ENCODE data around the gene HTRA3. TPM values are rescaled to one million over a fixed set of nuclear protein-coding genes. Genes with fewer than 3 reads are reported as not detected.

Gene HTRA3
- polyA plus RNA-seq, 4 donors: 10.7 to 17.1 (median 12.4) TPM

DNA sequence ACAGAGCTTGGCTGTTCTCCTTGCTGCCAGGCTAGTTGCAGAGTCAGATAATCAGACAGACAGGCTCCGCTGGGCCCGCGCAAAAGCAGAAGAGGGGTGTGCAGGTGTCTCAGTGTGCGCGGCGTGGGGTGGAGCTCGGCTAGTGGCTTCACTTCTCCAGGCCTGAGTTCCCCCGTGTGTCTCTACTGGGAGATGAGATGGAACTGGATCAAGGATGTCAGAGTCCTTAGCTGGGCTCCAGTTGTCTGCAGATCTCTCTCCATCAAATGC, 21.1 kb downstream of the HTRA3 start:
- no peak for DNase-seq (ENCODE audit: low read depth in 4 of 4, low spot score in 3 of 4)

DNA sequence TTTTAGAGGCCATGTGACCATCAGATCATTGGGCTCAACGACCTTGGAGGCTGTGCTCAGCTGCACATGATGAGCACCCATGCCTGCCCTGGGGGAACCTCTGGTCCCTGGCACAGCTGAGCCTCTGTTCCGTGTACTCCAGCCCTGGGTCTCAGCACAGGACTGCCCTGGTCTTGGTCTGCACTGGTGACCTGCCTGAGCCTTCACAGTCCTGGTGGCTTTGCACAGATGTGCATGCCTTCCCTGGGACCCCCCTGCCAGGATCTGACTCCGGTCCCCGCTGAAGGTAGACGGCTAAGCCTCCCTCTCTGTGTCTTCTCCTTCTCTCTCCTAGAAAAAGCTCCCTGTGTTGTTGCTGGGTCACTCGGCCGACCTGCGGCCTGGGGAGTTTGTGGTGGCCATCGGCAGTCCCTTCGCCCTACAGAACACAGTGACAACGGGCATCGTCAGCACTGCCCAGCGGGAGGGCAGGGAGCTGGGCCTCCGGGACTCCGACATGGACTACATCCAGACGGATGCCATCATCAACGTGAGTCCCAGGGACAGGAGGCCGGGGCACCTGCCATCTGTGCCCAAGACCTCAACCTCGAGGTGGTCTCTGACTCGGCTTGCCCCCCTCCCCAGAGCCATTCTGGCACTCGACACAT, 21.6 kb downstream of the HTRA3 start:
- DNase-seq (ENCODE audit: low read depth in 4 of 4, low spot score in 3 of 4): no peak

DNA sequence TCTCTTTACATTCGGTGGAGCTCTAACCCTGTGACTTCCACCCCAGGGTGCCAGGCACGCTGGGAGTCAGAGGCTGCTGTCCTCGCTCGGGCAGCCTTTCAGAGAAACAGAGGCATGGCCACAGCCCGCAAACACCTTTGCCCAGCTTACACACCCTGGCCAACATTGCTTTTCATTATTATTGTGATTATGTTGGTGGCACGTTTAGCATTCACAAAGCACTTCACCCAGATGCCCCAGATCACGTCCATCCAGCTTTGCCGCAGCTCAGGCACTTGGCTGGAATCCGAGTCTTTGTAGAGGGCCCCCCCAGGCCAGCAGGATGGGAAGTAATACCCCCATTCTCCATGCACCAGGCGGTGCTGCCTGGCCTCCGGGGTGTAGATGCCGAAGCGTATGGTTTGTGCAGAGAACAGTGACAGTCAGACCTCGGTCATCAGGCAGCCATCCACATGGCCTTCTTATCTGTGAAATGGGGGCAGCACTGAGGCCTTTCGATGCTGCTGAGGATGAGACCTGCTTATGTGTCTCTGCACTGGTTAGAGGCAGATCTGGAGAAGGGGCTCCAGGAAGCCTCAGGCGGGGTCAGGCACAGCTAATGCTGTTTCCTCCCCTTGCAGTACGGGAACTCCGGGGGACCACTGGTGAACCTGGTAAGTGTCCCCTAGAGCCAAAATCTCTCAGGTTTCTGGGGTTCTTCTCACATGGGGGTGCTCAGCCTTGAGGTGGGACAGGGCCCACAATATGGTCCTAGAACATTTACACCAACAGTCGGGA, 22.3 kb downstream of the HTRA3 start:
- DNase-seq (ENCODE audit: low read depth in 4 of 4, low spot score in 3 of 4): no peak

DNA sequence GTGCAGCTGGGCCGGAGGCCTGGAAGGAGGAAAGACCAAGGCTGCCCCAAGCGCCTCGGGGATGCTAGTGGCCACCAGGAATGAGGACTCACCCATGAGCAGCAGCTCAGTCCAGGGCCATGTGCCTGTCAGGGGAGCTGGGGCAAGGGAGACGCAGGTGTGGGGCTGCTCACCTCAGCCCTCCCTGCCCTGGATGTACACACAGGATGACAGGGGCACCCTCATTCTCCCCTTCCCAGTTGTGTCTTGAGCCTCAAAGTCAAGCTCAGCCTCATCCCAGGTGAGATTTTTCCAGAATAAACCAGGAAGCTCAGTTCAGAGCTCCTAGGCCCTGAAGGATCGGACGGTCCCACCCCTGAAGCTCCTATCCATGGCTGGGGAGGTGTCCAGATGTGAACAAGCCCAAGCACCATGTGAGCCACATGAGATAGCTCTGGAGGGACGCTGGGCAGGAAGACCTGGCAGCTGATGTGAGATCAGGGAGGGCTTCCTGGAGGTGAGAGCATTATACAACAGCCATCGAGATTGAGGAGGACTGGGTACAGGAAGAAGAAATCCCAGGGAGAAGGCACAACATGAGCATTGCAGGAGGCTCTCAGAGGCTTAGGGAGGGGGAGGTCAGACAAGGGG, 23.0 kb downstream of the HTRA3 start:
- DNase-seq (ENCODE audit: low read depth in 4 of 4, low spot score in 3 of 4): no peak

DNA sequence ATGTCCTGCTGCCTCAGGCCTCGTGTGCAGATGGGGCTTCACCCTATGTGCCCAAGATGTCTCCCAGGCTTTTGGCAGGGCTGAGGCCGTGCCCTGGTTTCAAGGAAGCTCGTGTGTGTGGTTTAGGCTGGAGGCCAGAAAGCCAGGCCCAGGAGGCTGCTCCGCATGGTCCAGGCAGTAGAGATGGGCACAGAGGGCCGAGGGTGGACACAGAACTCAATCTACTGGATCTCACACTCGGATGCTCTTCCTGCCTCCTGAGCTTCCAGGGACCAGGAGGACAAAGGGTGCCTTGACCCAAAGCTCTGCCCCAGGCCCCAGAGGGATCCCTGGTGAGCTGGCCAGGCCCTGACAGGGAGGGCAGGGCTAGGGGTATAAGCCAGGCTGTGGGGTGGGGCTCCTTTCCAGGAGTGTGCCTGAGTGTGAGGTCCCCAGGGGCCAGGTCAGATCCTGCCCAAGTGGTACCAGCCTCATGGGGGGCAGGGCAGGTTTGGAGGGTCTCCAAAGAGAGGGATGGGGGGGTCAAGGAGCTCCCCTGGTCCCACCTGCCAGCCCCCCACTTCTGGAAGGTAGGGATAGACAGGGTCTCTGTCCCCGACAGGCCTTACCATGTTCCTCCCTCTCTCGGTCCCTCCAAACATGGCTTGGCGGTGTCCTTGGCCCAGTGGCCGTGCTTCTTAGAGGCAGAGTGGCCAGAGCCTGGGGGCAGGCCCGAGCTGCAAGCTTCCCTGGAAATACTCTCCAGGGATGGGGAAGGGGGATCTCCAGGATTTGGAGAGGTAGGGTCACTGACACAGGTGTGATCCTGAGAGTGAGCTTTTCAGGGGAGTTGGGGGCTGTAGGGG, 23.8 kb downstream of the HTRA3 start:
- DNase-seq (ENCODE audit: low read depth in 4 of 4, low spot score in 3 of 4): no peak

DNA sequence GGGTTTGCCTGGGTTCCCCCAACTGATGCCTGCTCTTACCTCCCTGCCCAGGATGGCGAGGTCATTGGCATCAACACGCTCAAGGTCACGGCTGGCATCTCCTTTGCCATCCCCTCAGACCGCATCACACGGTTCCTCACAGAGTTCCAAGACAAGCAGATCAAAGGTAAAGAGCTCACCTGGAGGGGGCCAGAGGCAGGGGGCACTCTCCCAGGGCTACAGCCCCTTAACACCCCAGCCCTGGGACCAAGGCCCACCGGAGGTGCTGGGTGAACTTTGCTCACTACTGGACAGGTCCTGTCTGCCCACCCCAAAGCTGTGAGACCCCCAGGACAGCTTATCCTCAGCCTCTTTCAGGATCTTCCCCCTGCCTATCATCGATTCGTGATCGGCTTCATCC, 24.5 kb downstream of the HTRA3 start:
- no peak for DNase-seq (ENCODE audit: low read depth in 4 of 4, low spot score in 3 of 4)

DNA sequence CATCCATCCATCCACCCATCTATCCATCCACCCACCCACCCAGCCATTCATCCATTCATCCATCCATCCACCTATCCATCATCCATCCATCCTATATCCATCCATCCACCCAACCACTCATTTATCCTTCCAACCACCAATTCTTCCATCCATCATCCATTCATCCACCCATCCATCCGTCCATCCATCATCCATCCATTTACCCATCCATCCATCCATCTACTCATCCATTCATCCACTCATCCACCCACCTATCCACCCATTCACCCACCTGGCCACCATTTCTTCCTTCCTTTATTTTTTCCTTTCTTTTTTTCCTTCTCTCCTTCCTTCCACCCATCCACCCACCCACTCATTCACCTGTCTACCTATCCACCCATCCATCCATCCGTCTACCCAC, 25.2 kb downstream of the HTRA3 start:
- no peak for DNase-seq (ENCODE audit: low read depth in 4 of 4, low spot score in 3 of 4)

DNA sequence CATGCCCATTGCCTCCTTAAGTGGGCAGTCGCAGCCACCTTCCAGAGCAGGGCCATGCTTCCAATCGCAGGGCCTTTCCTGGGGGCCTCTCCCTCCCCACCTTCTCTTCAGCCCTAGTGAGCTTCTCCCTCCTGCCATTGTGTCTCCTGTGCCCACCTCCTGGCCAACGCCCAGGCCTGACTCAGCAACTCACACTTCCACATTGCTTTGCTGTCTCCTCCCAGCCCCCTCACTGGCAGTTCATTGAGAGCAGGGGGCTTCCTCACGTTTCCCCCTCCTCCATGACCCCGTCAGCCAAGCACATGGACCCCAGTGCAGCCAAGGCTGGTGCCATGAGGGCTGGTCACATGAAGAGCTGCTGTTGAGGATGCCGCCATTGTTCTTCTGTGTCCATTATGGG, 25.9 kb downstream of the HTRA3 start:
- DNase-seq (ENCODE audit: low read depth in 4 of 4, low spot score in 3 of 4): no peak

DNA sequence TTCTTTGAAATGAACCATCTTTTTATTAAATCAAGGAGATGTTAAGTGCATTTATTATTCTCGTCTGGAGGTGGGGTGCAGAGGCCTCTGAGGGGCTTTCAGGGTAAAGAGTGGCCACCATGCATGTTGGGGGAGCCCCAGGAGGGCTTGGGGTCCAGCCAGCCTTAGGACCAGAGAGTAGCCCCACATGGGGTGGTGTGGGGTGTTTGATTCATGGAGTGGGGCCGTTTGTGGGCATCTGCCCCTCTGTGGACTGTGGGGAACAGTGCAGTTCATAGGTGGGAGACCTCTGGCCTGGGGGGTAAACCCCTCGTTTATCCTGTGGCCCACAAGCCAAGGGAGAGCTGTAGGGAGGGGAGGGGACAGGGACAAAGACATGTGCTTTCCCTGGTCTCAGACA, 26.9 kb downstream of the HTRA3 start:
- DNase-seq (ENCODE audit: low read depth in 4 of 4, low spot score in 3 of 4): no peak

DNA sequence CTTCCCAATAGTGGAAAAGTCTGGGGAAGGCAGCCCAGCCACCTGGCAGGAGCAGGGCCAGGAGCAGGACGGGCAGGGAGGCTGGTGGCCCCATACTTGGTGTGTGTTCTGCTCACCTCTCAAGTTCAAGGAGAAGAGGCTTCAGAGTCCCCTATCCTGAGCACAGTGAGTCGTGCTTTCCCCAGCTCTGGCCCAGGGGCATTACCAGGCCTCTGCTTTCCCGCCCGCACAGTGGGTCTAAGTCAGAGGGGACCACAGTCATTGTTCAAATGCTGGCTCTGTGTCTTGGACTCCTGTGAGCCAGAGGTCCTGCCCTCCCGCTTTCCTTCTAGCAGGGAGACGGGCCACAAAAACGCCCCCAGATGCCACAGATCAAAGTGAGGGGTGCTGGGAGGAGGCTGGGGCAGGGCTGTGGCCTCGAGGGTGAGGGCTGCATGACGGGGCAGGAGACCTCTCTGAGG, 27.6 kb downstream of the HTRA3 start:
- no peak for DNase-seq (ENCODE audit: low read depth in 4 of 4, low spot score in 3 of 4)

DNA sequence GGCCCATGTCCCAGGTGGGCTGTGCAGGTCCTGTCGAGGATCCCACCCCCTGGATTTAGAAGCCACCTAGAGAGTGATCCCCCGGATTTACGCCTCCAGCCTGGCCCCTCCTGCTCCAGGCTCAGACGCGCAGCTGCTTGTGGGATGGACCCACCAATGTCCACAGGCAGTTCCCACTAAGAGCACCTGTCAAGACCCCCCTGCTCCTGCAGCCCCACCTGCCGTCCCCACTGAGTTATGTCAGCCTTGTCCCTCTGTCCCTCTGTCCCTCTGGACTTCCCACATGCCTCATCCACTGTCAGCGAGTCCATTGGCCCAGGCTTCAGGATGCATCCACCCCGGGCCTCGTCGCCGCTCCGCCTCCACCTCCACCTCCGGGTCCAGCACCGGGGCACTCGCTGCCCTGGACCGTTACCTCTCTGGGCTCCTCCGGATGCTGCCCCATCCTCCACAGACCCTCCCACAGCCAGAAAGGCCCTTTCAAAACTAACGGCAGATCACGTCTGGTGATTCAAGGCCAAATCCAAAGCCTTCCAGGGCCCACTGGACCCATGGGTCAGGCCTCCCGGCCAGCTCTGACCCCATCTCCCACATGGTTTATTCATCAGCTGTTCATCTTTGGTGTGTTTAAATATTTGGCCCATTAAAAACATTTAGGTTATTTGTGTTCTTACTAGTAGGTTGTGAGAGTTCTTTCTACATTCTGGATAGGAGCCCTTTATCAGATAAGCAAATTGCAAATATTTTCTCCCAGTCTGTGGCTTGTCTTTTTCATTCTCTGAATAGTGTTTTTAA, 28.3 kb downstream of the HTRA3 start:
- DNase-seq (ENCODE audit: low read depth in 4 of 4, low spot score in 3 of 4): no peak

DNA sequence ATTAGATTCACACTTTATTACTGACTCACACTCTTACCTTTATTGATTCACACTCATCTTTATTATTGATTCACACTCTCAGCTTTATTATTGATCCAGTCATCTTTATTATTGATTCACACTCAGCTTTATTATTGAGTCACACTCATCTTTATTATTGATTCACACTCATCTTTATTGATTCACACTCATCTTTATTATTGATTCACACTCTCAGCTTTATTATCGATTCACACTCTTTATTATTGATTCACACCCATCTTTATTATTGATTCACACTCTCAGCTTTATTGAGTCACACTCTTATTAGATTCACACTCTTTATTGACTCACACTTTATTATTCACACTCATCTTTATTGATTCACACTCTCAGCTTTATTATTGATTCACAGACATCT, 31.3 kb downstream of the HTRA3 start:
- DNase-seq (ENCODE audit: low read depth in 4 of 4, low spot score in 3 of 4): no peak

DNA sequence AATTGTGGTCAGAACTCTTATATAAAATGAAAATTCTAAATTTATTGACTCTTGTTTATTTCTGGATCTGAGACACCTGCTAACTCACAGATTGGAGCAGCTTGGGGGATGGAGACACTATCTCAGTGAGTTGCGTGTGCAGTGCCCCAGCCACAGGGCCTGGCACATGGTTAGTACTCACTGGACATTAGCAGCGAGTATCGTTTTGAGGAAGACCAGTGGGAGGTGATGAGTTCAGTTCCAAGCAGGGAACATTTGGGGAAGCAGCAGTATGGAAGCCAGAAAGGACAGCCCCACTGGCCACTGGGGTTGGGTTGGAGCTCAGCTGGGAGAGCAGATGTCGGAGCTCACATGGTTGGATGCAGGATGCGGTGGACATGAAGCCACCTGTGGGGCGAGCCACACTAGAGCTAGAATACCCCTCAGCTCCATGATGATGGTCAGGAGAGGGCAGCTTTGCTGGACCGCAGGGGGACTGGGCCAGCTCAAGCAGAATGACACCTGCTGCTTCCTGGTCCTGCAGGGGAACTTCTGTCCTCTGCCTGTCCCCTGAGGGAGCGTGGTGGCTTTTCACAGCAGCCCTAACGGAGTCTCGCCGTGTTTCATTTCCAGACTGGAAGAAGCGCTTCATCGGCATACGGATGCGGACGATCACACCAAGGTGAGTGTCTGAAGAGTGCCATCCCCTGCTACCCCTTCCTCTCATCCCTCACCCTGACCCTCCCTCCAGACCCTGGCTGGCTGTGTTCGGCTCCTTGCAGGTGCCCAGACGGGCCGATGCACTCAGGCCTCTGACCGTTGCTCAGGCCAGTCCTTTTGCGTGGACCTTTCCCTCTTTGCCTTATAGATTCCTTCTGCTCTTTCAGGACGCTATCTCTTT, 32.5 kb downstream of the HTRA3 start:
- no peak for DNase-seq (ENCODE audit: low read depth in 4 of 4, low spot score in 3 of 4)

DNA sequence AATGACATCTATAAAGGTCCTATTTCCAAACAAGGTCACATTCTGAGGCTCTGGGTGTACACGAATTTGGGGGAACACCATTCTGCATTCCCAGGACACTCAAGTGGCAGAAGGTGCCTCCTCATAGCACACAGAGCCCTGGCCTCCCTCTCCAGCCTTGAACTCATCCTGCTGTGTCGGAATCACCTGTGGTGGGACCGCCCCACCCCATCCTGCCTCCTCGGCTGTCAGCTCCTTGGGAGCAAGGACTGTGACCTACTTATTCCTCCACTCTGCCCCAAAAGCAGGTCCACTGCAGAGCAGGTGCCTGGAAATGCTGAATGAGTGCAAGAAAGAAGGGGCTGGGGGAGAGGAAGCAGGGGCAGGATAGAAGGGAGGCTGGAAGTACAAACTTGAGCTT, 33.5 kb downstream of the HTRA3 start:
- no peak for DNase-seq (ENCODE audit: low read depth in 4 of 4, low spot score in 3 of 4)

DNA sequence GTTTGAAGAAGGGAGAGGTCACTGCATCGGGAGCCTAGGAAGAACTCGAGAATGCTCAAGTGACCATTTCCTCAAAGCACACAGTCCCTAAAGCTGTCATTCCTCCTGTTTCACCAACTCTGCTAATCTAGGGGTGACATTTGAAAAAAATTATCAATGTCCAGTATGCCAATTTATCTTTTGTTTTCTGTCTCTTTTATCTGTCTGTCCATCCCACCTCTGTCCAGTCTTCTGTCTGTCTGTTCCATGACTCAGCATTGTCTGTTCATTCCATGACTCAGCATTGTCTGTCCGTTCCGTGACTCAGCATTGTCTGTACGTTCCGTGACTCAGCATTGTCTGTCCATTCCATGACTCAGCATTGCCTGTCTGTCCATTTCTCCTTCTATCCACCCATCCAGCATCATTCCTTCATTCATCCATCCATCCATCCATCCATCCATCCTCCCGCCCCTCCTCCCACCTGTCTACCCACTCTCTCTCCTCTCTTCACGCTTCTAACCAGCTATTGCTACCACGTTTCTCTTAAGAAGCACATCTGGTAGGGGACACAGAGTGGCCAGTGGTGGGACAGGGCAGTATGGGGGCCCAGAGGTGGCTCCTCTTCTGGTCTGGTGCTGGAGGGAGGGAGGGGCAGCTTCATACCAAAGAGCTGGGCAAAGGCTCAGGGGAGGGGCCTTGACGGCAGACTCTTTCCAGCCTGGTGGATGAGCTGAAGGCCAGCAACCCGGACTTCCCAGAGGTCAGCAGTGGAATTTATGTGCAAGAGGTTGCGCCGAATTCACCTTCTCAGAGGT, 34.1 kb downstream of the HTRA3 start:
- DNase-seq (ENCODE audit: low read depth in 4 of 4, low spot score in 3 of 4): no peak

DNA sequence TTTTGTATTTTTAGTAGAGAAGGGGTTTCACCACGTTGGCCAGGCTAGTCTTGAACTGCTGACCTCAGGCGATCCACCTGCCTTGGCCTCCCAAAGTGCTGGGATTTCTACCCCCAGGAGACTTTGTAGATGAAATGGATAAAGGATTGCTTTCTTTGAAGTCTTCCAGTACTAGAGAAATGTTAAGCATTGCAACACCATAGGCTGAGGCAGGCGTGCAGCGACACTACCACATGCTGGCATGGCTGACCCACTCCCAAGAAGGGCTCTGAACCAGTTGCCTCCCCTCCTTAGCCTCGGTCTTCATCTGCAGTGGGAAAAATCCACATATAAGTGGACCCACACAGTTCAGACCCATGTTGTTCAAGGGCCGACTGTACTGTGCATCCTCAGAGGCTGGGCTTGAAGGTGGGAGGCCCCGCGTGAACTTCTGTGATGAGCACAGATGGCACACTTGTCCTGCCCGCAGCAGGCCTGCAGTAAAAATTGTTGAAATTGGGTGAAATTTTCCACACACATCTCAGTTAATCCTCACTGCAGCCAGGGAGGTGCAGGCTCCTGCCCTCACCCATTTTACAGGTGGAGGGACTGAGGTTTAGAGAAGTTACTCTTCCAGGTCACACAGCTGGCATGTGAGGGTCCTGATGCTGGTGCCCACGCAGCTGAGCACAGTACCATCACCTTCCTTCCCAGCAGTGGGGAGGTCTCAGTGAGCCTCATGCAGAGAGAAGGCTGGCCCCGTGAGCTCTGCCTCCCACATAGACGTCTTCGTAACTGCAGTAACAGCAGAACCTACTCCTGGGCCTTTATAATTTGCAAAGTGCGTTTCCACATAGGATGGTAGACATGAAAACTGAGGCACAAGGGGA, 35.5 kb downstream of the HTRA3 start:
- no peak for DNase-seq (ENCODE audit: low read depth in 4 of 4, low spot score in 3 of 4)

DNA sequence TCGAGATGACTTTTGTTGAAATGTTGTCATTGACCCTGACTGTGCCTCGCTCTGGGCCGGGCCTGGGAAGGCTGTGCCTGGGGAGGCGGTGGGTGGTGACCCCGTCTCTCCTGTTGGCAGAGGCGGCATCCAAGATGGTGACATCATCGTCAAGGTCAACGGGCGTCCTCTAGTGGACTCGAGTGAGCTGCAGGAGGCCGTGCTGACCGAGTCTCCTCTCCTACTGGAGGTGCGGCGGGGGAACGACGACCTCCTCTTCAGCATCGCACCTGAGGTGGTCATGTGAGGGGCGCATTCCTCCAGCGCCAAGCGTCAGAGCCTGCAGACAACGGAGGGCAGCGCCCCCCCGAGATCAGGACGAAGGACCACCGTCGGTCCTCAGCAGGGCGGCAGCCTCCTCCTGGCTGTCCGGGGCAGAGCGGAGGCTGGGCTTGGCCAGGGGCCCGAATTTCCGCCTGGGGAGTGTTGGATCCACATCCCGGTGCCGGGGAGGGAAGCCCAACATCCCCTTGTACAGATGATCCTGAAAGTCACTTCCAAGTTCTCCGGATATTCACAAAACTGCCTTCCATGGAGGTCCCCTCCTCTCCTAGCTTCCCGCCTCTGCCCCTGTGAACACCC, 36.4 kb downstream of the HTRA3 start:
- DNase-seq (ENCODE audit: low read depth in 4 of 4, low spot score in 3 of 4): no peak

All from right renal pelvis (tissue), 4 donors.